Endothelial cell of umbilical vein (primary cell): ENCODE data around the gene HSPB2.

Experiments used
- CTCF ChIP-seq, 2 donors: IDR thresholded peaks; 1 replicate in 1 of 2; 2 replicates in 1 of 2; pipeline ENCODE4 v1.5.1; 2011; ENCODE audit warnings: low read length in 2 of 2, mild to moderate bottlenecking in 2 of 2, moderate library complexity in 2 of 2, control low read depth in 1 of 2, inconsistent platforms in 1 of 2, low read depth in 1 of 2; ENCODE audit not compliant: insufficient read depth in 1 of 2; ENCODE audit errors: extremely low read depth in 1 of 2
- EZH2 ChIP-seq: IDR thresholded peaks from 2 replicates; pipeline ENCODE4 v1.6.1; 2012; ENCODE audit warnings: borderline replicate concordance, low read depth, mild to moderate bottlenecking, moderate library complexity, low read length, inconsistent platforms; ENCODE audit not compliant: severe bottlenecking
- FOS ChIP-seq: IDR thresholded peaks from 2 replicates; pipeline ENCODE4 v1.6.1; 2011; ENCODE audit warnings: mild to moderate bottlenecking, low read length, moderate library complexity, borderline replicate concordance; ENCODE audit not compliant: insufficient read depth
- GATA2 ChIP-seq: IDR thresholded peaks from 2 replicates; pipeline ENCODE4 v1.7.0; 2011; ENCODE audit warnings: low read depth, mild to moderate bottlenecking, moderate library complexity, mixed read lengths, low read length; ENCODE audit not compliant: insufficient read length, insufficient read depth
- JUN ChIP-seq: IDR thresholded peaks from 2 replicates; pipeline ENCODE4 v1.6.1; 2011; ENCODE audit warnings: borderline replicate concordance, low read depth; ENCODE audit not compliant: insufficient read length, insufficient read depth
- MAX ChIP-seq: IDR thresholded peaks from 2 replicates; pipeline ENCODE4 v1.6.1; 2011; ENCODE audit not compliant: insufficient read depth, insufficient read length
- POLR2A ChIP-seq: IDR thresholded peaks from 2 replicates; pipeline ENCODE4 v1.6.1; 2012; ENCODE audit warnings: low read depth, mild to moderate bottlenecking, control low read depth, low read length
- POLR2AphosphoS5 ChIP-seq: IDR thresholded peaks from 2 replicates; pipeline ENCODE4 v1.6.1; 2012; ENCODE audit warnings: low read depth, mild to moderate bottlenecking, control low read depth, low read length, moderate library complexity; ENCODE audit not compliant: insufficient read depth

DNA sequence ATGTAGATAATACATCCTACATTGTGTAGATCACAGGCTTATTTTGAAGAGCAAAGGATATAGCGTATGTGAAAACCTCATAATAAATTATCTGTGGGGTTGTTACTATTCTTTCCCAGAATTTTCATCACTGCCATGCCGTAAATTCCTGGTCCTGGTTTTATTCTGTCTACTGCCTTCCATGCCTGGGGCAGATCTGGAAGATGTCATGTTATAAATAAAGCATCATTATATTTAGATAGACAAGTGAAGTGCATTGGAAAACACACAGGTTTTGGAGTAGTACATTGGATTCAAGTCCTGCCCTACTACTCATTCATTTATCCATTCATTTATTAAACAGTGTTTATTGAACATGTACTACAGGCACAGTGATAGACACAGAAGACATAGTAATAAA is 8.4 kb downstream of the HSPB2 start:
- TF ChIP-seq CTCF (IDR thresholded peaks at IDR 0.05; ENCODE audit: extremely low read depth in 1 of 2, insufficient read depth in 1 of 2, low read depth in 1 of 2, low read length in 2 of 2) (no peak), EZH2 (no peak), MAX (no peak), POLR2A (no peak), POLR2AphosphoS5 (no peak), JUN (no peak), FOS (no peak), GATA2 (no peak)
